Uterus (tissue), 4 donors: Measurements from ENCODE around the gene ZNF652. TPM values are rescaled to one million over a fixed set of nuclear protein-coding genes. Genes with fewer than 3 reads are reported as not detected.

Source experiments
- DNase-seq, 2 donors: peaks; one replicate each; pipeline ENCODE4 v3.0.0-alpha.2; 2019 to 2020
- H3K27ac ChIP-seq, 2 donors: fragments of 200-600 bp; sonication (generic); 1 replicate in 1 of 2; 2 replicates in 1 of 2; pipeline ENCODE4 v1.5.1; 2016 to 2018
- H3K27me3 ChIP-seq, 2 donors: fragments of 200-600 bp; sonication (generic); one replicate each; pipeline ENCODE4 v1.5.1; 2018 to 2019; ENCODE audit warnings: control low read depth in 1 of 2
- H3K36me3 ChIP-seq, 2 donors: fragments of 200-600 bp; sonication (generic); one replicate each; pipeline ENCODE4 v1.5.1; 2019; ENCODE audit warnings: control low read depth in 1 of 2
- H3K4me1 ChIP-seq, 2 donors: fragments of 200-600 bp; sonication (generic); one replicate each; pipeline ENCODE4 v1.5.1; 2018 to 2019; ENCODE audit warnings: control low read depth in 1 of 2
- H3K4me3 ChIP-seq, 2 donors: fragments of 200-600 bp; sonication (generic); 1 replicate in 1 of 2; 2 replicates in 1 of 2; pipeline ENCODE4 v1.5.1; 2018 to 2019; ENCODE audit warnings: mild to moderate bottlenecking in 1 of 2
- H3K9me3 ChIP-seq, 2 donors: fragments of 200-600 bp; sonication (generic); one replicate each; pipeline ENCODE4 v1.5.1; 2019; ENCODE audit warnings: control low read depth in 1 of 2
- POLR2A ChIP-seq, 2 donors: fragments of 450-650 bp; IDR thresholded peaks; one replicate each; pipeline ENCODE4 v1.6.1; 2016; ENCODE audit warnings: antibody characterized with exemption in 2 of 2, mild to moderate bottlenecking in 1 of 2, moderate library complexity in 1 of 2
- intact Hi-C: fragments of 100-400 bp; cut with DNase I; formaldehyde crosslinking; loops from one replicate; pipeline ENCODE4 v1.15.1; 2023; ENCODE audit warnings: low total_unique reads
- total RNA-seq, 4 donors: library from RNA; depleted of rRNA in 3 of 4; stranded (reverse); fragments of >200 nt in 3 of 4; gene quantifications; one replicate each; pipeline versions ENCODE4 v1.1.0 to v1.2.4, GENCODE V29; 2014 to 2023
- TF ChIP-seq, protein P1 (sequence below), 4 experiments: fragments of 200-600 bp in 2 of 4; fragments of 450-650 bp in 2 of 4; sonication (generic) in 2 of 4; IDR thresholded peaks; one replicate each; pipeline ENCODE4 v1.5.1; 2016 to 2019; ENCODE audit warnings: antibody characterized with exemption in 4 of 4, mild to moderate bottlenecking in 2 of 4, moderate library complexity in 1 of 4
- donor health status: DM: yes; HTN: yes; CAD: no.

The ZNF652 gene
- total RNA-seq, 4 donors from 2014 or later: 17.6 to 65.3 (median 36.2) TPM

DNA sequence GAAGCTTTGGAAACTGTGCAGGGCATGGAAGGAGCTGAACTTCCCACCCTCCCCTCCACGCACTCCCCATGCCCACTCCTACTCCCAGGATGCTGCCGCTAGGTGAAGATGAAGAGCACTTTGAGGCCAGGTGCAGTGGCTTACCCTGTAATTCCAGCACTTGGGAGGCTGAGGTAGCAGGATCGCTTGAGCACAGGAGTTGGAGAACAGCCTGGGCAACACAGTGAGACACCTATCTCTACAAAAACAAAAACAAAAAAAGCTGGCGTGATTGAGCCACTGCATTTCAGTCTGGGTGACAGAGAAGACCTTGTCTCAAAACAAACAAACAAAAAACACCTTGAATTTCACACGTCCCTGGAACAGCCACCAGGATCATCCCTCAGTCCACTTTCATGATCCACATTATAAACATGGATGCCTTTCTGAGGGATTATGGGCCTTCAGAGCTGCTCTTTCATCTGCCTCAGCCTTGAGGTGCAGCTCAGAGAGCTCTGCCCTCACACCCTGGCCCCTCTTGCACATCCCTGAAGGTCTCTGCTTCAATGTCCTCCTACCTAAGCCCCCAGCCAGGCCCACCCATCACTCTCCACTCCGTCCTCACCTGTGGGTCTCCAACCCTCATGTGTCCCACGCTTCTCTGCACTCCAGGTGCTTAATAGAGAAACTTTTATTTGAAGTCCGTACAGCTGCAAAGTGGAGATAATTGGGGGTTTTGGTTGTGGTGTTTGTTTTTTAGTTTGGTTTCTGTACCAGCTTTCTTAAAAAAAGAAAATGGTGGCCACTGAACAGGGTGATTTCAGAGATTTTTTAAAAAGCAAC is 26.9 kb upstream of the ZNF652 start:
- Histone ChIP-seq H3K27ac (no peak overlapping the region), H3K9me3 (no peaks in the 10 kb centered on the region), H3K4me3 (no peak overlapping the region), H3K27me3 (no peaks in the 10 kb centered on the region), H3K36me3 (no peaks in the 10 kb centered on the region), H3K4me1 (no peaks in the 10 kb centered on the region)
- intact Hi-C loops: no loop called here
- no peak for DNase-seq
- TF ChIP-seq POLR2A (IDR thresholded peaks at IDR 0.05): no peak
- TF ChIP-seq, protein P1, sequence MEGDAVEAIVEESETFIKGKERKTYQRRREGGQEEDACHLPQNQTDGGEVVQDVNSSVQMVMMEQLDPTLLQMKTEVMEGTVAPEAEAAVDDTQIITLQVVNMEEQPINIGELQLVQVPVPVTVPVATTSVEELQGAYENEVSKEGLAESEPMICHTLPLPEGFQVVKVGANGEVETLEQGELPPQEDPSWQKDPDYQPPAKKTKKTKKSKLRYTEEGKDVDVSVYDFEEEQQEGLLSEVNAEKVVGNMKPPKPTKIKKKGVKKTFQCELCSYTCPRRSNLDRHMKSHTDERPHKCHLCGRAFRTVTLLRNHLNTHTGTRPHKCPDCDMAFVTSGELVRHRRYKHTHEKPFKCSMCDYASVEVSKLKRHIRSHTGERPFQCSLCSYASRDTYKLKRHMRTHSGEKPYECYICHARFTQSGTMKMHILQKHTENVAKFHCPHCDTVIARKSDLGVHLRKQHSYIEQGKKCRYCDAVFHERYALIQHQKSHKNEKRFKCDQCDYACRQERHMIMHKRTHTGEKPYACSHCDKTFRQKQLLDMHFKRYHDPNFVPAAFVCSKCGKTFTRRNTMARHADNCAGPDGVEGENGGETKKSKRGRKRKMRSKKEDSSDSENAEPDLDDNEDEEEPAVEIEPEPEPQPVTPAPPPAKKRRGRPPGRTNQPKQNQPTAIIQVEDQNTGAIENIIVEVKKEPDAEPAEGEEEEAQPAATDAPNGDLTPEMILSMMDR (IDR thresholded peaks at IDR 0.05): no peak

DNA sequence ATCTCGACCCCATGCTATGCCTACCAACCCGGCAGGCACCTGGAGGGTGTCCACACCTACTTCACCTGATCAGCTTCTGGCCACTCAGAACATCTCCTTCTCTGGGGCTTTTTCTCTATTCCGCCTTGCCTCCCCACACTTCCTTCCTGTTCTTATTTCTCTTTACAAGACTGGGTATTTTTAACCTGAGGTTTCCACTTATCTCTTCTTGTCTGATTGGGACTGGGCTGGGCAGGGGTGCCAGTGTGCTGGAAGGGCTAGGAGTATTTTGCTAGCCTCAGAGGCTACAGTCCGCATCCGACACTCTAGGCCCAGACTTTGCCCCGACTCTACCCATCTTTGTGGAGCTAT is 26.2 kb upstream of the ZNF652 start:
- Histone ChIP-seq H3K36me3 (no peaks in the 10 kb centered on the region), H3K9me3 (no peaks in the 10 kb centered on the region), H3K27me3 (no peaks in the 10 kb centered on the region), H3K4me1 (no peaks in the 10 kb centered on the region), H3K27ac (no peak overlapping the region), H3K4me3 (no peak overlapping the region)
- intact Hi-C loops: no loop called here
- no peak for DNase-seq
- TF ChIP-seq POLR2A (IDR thresholded peaks at IDR 0.05): no peak
- TF ChIP-seq, protein P1 (IDR thresholded peaks at IDR 0.05): no peak

DNA sequence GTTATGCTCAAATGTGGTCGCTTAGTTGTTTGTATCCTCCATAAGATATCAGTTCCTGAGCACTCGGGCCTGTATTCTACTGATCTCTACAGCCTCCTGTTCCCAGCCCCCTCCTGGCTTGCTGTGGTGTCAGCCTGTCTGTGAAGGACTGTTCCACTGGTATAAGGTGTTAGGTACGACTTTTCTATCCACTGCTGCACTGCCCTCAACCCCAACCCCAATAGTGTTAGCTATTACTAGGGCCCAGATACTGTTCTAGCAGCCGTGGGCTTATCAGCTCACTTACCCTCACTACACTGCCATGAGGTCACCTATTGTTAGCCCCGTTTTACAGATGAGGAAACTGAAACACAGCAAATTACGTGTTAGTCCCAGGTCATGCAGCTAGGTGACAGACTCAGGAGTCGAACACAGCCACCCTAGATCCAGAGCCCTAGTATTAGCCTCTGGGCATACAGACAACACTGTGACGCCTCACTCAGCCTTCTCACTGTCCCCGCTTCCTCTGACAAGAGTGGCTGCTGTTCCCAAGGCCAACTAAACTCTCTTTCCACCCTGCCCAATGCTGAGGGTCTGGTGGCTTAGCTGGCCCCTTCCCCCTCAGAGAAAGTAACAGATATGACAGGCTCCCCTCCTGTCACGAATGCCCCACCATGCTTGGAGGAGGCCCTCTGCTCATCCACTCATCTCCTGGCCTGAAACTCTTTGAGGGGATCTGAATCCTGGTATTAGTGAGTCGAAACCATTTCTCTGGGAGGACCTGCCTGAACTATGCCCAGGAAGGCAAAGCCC is 25.6 kb upstream of the ZNF652 start:
- no peaks in the 10 kb centered on the region for H3K4me1 ChIP-seq
- no peaks in the 10 kb centered on the region for H3K9me3 ChIP-seq
- TF ChIP-seq POLR2A (IDR thresholded peaks at IDR 0.05): no peak
- TF ChIP-seq, protein P1 (IDR thresholded peaks at IDR 0.05): no peak
- H3K4me3 ChIP-seq: no peak overlapping the region
- H3K36me3 ChIP-seq: no peaks in the 10 kb centered on the region
- no peaks in the 10 kb centered on the region for H3K27me3 ChIP-seq
- DNase-seq: no peak
- H3K27ac ChIP-seq: no peak overlapping the region
- intact Hi-C loops: no loop called here

DNA sequence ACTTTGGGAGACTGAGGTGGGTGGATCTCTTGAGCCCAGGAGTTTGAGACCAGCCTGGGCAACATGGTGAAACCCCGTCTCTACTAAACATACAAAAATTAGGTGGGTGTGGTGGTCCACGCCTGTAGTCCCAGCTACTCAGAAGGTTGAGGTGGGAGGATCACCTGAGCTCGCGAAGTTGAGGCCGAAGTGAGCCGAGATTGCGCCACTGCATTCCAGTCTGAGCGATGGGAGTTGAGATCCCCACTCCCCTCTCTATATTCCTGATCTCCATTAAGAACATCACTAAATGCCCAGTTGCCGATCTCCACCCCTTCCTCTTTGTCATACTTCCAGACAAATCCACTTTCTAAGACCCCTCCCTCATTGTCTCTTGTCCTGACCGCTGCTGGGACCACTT is 24.3 kb upstream of the ZNF652 start:
- no peaks in the 10 kb centered on the region for H3K27me3 ChIP-seq
- no peaks in the 10 kb centered on the region for H3K36me3 ChIP-seq
- no peak overlapping the region for H3K27ac ChIP-seq
- no peak for TF ChIP-seq POLR2A (IDR thresholded peaks at IDR 0.05)
- TF ChIP-seq, protein P1 (IDR thresholded peaks at IDR 0.05): no peak
- H3K9me3 ChIP-seq: no peaks in the 10 kb centered on the region
- no peaks in the 10 kb centered on the region for H3K4me1 ChIP-seq
- DNase-seq: no peak
- intact Hi-C loops: no loop called here
- no peak overlapping the region for H3K4me3 ChIP-seq

DNA sequence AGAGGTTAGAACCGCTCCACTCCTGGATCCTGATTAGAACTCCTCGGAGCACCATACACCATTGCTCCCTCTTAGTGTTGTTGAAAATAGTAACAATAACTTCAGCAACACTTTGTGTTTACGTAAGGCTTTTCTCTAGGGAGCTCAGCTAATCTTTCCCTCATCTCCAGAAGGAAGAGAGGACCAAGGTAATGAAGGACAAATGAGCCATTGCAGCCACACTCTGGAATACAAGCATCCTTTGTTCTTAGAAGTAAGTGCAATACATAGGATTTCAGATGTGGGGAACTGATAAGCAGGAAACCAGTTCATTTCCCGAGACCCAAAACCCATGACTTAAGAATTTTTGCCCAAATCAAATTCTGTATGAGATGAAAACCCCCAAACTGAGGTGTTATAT is 22.9 kb upstream of the ZNF652 start:
- Histone ChIP-seq H3K36me3 (no peaks in the 10 kb centered on the region), H3K9me3 (no peaks in the 10 kb centered on the region), H3K27ac (no peak overlapping the region), H3K4me1 (no peaks in the 10 kb centered on the region), H3K4me3 (no peak overlapping the region), H3K27me3 (no peaks in the 10 kb centered on the region)
- DNase-seq: no peak
- intact Hi-C loops: no loop called here
- TF ChIP-seq, protein P1 (IDR thresholded peaks at IDR 0.05): no peak
- no peak for TF ChIP-seq POLR2A (IDR thresholded peaks at IDR 0.05)
